GM18873 (cell line): ENCODE results near the gene BICRAL.
"Not testable (repeated sequence)": the region's sequence is repeated elsewhere in the genome, so short reads cannot be mapped to it uniquely, and the experiment has no call there.

ENCODE experiments used
- ATAC-seq: cut with Tn5 transposase; IDR thresholded peaks from one replicate; pipeline ENCODE4 v1.9.1; 2021; ENCODE audit warnings: mild to moderate bottlenecking, moderate library complexity, moderate number of reproducible peaks; ENCODE audit not compliant: unreplicated experiment, low FRiP score

Gene BICRAL, protein sequence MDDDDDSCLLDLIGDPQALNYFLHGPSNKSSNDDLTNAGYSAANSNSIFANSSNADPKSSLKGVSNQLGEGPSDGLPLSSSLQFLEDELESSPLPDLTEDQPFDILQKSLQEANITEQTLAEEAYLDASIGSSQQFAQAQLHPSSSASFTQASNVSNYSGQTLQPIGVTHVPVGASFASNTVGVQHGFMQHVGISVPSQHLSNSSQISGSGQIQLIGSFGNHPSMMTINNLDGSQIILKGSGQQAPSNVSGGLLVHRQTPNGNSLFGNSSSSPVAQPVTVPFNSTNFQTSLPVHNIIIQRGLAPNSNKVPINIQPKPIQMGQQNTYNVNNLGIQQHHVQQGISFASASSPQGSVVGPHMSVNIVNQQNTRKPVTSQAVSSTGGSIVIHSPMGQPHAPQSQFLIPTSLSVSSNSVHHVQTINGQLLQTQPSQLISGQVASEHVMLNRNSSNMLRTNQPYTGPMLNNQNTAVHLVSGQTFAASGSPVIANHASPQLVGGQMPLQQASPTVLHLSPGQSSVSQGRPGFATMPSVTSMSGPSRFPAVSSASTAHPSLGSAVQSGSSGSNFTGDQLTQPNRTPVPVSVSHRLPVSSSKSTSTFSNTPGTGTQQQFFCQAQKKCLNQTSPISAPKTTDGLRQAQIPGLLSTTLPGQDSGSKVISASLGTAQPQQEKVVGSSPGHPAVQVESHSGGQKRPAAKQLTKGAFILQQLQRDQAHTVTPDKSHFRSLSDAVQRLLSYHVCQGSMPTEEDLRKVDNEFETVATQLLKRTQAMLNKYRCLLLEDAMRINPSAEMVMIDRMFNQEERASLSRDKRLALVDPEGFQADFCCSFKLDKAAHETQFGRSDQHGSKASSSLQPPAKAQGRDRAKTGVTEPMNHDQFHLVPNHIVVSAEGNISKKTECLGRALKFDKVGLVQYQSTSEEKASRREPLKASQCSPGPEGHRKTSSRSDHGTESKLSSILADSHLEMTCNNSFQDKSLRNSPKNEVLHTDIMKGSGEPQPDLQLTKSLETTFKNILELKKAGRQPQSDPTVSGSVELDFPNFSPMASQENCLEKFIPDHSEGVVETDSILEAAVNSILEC

DNA sequence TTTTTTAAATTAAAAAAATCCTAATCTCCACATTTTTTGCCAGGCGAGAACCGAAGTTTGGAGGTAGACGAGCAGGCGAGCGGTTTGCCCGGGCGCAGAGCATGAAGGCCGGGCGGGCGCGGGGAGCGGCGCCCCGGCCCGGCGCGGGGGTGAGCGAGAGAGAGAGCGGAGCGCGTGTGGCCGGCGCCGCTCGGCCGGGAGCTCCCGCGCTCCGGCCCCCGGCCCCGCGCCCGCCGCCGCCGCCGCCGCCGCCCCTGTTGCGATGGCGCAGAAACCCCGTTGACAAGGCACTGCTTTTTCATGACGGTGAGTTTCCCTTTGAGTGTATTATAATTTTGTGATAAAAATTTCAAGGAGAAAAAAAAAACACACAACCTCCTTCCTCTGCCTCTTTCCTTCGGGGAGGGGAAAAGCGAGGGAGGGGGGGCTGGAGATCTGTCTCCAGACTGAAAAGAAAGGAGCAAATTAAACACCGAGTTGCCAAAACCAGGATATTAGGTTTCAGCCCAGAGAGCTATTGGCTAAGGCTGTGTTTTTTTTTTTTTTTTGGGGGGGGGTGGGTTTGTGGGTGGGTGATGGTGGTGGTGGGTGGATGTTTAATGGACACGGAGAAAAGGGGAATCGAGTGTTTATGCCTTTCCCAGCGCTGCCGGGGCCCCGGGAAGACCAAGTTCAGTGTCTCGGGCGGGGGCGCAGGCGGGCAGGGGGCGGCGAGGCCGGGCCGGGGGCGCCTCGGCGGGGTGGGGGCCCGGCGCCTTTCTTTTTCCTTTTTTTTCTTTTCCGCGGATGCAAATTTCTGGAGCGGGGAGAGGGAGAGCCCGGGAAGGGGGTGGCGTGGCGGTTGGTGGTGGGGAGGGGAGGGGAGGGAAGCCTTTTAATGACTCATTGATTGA is at the start of gene BICRAL:
TSS of gene BICRAL (plus strand) at position 257 of the 893 bp plus-strand sequence. CDS start 39,971 bp downstream, outside the sequence.
- ATAC-seq, result no peak

- ATAC-seq, result not testable (repeated sequence)
Observed at GRCh38 chr6:42733867-42734481, 47.9 kb upstream of the BICRAL start.

- ATAC-seq, result no peak
Observed at GRCh38 chr6:42735976-42736375, 45.9 kb upstream of the BICRAL start.

DNA sequence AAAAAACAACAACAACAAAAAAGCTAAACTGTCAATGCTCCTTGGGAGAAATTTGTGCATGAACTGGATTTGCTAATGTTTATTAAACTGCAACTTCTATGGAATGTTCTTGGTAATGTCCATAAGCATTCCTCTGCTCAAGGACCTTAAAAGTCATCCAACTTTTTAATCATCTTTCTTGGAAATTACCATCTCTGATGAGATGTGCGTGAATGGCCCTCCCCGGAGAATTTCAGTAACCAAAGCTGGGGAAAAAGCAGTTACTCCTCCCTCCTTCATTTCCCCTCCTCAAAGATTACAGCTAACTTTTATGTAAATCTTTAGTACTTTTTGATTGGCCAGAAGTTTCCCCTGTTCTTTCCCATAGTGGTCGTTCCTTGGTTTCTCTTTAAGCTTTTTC is 41.1 kb upstream of the BICRAL start:
- ATAC-seq, result no peak

DNA sequence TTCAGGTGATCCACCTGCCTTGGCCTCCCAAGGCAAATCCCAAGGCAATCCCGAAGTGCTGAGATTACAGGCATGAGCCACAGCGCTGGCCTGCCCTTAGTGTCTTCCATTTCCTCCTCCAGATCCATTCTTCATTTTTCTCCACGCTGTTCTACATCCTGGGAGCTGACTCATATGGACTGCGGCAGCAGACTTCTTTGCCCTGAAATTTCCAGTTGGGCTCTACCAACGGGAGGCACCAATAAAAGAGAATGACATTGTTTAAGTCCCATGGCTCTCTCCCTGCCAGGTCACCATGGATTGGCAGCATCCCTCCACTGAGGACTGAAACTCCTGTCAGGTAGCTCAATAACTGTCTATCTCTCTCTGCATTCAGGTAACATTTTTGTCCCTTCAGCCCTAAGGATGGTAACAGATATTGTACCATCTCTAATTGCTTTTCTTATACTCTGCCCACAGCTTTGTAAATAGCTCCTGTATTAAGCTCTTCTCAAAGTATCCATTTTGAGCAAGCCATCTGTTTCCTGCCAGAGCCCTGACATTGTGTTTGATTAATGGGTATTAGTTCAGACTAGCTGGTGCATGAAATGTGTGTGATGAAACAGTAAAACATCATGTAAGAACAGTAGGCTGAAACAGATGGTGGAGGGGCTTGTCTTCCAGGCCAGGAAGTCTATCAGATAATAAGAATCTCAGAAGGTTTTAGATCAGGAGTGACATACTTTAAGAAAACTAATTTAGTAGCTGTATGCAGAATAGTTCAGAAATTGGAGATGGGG is 39.5 kb upstream of the BICRAL start:
- no peak for ATAC-seq

DNA sequence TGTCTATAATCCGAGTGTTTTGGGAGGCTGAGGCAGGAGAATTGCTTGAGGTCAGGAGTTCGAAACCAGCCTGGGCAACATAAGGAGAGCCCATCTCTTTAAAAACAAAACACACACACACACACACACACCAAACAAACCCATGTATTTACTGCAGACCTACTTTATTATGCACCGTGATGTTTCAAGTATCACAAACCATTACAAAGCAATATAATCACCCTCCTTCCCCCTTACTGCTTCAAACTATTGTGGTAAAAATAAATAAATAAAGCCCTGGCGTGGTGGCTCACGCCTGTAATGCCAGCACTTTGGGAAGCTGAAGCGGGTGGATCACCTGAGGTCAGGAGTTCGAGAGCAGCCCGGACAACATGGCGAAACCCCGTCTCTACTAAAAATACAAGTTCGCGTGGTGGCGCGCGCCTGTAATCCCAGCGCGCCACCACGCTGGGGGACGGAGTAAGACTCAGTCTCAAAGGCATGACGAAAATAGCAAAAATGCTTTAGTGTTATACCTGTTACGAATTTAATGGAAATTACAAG is 37.4 kb upstream of the BICRAL start:
- ATAC-seq, result no peak

DNA sequence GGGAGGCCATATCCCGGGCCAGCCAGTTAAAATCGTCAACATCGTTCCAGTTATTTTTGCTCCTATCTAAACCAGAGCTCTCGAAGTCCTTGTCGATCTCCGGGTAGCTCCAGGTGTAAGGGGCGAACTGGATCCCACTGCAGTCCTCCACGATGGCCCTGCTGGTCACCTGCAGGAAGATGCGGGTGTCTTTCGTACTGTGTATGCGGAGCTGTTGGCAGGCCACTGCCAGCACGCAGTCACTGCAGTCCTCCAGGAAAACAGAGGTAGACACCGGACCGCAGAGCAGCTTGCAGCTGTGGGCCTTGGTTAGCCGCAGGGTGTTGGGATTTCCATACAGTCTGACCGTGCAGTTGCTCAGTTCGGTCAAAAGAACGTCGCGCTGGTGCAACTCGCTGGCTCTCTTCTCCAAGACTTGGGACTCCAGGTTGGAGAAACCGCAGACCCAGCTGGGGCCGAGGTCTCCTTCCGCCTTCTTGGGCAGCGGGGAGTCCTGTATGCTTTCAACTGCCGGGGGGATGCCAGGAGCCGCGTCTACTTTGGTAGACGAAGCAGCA is 36.7 kb upstream of the BICRAL start:
- ATAC-seq, result no peak

DNA sequence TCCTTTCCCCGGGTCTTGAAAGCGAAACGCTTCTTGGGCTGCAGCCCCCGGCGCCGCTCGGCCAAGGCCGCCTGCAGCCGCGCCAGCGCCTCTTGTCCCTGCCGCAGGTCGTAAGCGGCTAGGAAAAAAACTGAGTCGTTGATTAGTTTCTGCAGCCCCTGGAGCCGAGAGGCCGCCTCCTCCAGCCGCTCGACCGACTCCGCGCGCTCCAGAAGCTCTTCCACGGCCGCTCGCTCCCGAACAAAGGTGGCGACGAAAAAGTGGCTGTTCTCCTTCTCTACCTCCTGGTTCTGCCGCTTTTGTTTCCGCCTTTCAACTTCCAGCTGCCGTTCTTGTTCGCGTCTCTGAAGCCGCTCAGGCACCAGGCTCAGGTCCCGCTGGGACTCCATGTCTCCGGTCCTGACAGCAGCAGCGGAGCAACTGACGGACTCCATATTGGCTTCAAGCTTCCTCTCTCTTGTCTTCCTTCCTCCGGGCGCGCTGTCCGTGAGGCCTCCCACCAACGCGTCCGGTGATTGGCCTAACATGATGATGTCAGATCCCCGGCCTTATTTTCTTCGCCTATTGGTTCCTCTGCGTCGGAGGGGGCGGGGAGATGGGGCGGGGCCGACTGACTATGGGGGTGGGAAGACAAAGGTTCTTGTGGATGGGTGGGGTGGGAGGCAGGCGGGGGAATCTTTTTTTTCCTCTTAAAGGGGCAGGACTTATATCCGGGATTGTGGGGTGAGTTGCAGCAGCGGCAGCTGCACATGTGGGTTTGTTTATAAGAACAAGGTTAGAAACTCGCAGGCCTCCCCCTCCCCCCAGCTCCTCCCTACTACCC is 36.0 kb upstream of the BICRAL start, which contains the start of gene TBCC:
TSS of gene TBCC (minus strand) at position 464 of the 823 bp plus-strand sequence. CDS start at position 434, 30 bp downstream.
- peak; percentile 66 for ATAC-seq

DNA sequence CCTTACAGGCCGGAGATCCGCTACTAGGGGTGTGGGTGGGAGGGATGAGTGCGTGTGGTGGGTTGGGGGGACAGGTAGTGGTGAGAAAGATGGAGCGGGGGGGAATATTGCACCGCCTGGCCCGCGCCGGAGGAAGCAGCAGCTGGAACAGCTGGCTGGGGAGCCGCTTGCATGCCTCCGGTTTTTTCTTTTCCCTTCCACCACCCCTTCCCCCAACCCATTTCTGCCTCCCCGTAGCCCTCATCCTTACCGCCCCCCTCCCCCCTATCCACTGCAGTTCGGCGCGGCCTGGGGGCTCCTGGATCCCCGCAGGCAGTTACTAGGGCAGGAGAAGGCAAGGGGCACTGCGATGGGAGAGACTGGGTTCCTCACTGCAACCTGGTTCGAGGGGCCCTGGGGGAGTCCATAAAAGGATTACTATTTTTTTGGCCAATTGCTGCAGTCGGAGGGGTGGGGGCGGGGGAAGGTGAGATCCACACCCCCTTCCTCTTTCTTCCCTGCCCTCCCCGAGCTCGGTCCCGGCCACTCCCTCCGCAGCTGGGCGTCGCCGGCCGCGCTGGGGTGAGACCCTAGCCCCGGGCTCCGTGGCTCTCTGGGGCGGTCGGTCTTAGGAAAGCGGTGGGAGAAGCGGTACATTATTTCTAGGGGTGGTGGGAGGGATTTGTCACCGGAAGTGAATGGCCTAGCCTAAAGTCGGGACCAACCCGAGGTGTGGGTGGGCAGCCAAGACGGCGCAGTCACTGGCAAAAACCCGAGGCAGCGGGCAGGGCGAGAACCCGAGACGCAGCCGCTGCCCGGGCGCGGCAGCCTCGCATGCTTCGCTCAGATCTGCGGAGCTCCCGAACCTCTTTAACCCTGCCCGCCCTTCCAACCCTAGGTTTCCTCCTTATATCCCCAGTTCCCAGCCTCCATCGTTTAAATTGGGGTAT is 35.1 kb upstream of the BICRAL start:
- ATAC-seq, result peak; percentile 51

GRCh38 chr6:42748203-42748898 is 33.5 kb upstream of the BICRAL start:
- no peak for ATAC-seq

DNA sequence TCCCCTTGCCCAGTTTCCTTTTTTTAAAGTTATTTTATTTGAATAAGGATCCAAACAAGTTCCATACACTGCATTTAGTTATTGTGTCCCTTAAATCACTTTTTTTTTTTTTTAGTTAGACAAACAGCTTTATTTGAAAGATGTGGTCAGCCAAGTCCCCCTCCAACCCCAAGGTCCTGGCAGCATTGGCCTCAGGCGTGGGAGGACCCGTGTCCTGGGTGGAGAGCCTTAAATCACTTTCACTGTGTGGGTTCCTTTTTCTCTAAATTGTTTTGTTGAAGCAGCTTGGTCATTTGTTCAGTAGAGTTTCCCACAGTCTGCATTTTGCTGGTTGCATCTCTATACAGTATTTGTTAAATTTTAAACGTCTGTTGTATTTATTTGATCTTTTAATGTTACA is 30.8 kb upstream of the BICRAL start:
- ATAC-seq, result no peak

DNA sequence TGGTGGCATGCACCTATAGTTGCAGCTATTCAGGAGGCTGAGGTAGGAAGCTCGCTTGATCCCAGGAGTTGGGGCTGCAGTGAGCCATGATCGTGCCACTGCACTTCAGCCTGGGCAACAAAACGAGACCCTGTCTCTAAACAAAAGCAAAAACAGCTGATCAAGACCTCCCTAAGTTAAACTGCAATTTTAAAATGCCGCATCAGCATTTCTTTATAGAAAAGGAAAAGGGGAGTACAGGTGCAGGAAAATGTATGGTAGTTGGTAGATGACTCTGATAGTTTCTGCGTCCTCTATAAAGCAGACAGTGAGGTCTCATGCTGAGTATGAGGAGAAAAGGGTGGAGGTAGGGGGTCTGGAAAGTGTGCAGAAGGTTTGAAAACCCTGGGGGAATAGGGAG is 27.1 kb upstream of the BICRAL start:
- ATAC-seq, result no peak

DNA sequence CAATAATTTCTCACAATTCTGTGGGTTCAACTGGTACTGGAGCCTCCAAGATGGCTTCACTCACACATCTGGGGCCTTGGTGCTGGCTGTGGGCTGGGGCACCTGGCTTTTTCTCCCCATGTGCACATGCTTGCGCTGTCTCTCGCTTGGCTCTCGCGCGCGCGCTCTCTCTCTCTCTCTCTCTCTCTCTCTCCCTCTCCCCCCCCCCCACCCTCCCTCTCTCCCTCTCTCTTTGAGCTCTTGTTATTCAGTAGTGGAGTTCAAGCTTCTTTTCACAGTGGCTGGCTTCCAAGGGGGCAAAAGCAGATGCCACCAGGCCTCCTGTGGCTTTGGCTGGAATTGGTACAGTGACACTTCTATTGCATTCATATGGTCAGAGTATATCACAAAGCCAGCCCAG is 25.1 kb upstream of the BICRAL start:
- ATAC-seq, result no peak

DNA sequence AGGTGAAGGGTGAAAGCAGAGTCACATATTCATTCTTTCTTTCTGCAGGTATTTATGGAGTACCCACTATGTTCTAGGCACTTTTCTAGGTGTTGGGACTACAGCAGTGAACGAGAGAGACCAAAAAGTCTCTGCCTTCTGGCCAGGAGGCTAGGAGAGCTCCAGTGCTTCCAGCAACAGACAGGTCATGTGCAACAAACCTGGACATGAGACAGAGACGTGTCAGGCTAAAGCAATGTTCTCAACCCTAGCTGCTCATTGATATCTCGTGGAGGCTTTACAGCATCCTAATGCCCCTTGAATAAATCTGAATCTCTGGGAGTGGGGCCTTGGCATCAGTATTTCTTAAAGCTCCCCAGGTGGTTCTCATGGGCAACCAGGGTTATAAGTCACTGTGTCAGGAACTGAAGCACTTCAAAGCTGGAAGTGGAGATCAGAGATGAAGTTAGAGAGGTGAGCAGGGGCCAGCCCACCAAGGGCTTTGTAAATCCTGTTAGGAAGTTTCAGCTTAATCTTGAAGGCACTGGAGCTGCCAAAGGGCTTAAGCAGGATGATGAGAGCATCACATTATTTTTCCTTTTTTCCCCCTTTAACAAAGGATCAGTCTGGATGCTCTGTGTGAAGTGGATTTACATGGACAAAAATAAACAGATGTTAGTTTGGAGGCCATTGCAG is 23.0 kb upstream of the BICRAL start:
- ATAC-seq, result no peak
